Activated B cell treated with CpG ODN at 0.5 μM for 24 hours (primary cell): ENCODE results near the gene TLK1. TPM values are rescaled to one million over a fixed set of nuclear protein-coding genes. Genes with fewer than 3 reads are reported as not detected.

Experiments used
- ATAC-seq: fragments of 200-7000 bp; cut with Tn5 transposase; one replicate; pipeline ENCODE4 v1.10.0; 2021; ENCODE audit warnings: low read depth, mild to moderate bottlenecking, moderate library complexity
- CTCF ChIA-PET: fragments of 350-600 bp; sonication (Branson Sonifier 250); formaldehyde crosslinking; loops from one replicate; lab custom pipeline; 2021; ENCODE audit warnings: antibody characterized with exemption; lab: Charles Lee
- POLR2A ChIA-PET: fragments of 350-600 bp; sonication (Branson Sonifier 250); formaldehyde crosslinking; loops from one replicate; lab custom pipeline; 2021; ENCODE audit warnings: antibody characterized with exemption; lab: Charles Lee
- DNase-seq: peaks from one replicate; pipeline ENCODE4 v3.0.0; 2022
- H3K27ac Mint-ChIP-seq: one replicate; pipeline ENCODE4 v1.8.0; 2020; ENCODE audit warnings: mixed read lengths
- H3K27me3 Mint-ChIP-seq: one replicate; pipeline ENCODE4 v1.8.0; 2021; ENCODE audit warnings: mixed read lengths
- H3K36me3 Mint-ChIP-seq: one replicate; pipeline ENCODE4 v1.8.0; 2021; ENCODE audit warnings: low read depth, mixed read lengths
- H3K4me1 Mint-ChIP-seq: one replicate; pipeline ENCODE4 v1.8.0; 2021; ENCODE audit warnings: mixed read lengths
- H3K4me3 Mint-ChIP-seq: one replicate; pipeline ENCODE4 v1.8.0; 2020; ENCODE audit warnings: mild to moderate bottlenecking, mixed read lengths
- H3K9me3 Mint-ChIP-seq: one replicate; pipeline ENCODE4 v1.8.0; 2020; ENCODE audit warnings: mixed read lengths
- intact Hi-C: fragments of 100-400 bp; cut with micrococcal nuclease; formaldehyde crosslinking; loops from one replicate; pipeline ENCODE4 v1.15.1; 2024
- total RNA-seq: library from RNA; stranded (reverse); gene quantifications from 2 replicates; pipeline ENCODE4 v1.2.3, GENCODE V29; 2022
- TF ChIP-seq, protein P1 (sequence below): fragments of 200-600 bp; IDR thresholded peaks from one replicate; pipeline ENCODE4 v1.8.0; 2022; ENCODE audit warnings: antibody characterized with exemption, mild to moderate bottlenecking

TLK1 gene
- total RNA-seq, 1 donor from 2014 or later = 125 TPM

DNA sequence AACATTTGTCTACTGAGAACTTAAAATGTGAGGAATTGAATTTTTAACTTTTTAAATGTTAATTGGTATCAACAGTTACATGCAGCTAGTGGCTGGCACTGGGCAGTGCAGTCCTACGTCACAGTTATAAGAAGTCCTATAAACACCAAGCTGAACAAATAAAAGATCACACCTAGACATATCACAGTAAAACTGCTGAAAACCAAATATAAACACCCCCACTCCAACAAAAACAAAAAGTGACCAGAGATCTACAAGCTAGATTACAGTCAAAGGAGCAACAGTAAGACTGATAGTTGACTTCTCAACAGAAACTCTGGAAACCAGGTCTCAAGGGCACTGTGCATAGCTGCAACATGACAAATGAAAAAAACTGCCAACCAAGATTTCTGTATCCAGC lies 19.4 kb downstream of the TLK1 start:
- peaks cover 4% of the 10 kb centered on the region for H3K36me3 Mint-ChIP-seq
- no peak for ATAC-seq
- DNase-seq = no peak
- POLR2A ChIA-PET = no interaction called here
- peaks cover 84% of the 10 kb centered on the region for H3K4me1 Mint-ChIP-seq
- TF ChIP-seq, protein P1, sequence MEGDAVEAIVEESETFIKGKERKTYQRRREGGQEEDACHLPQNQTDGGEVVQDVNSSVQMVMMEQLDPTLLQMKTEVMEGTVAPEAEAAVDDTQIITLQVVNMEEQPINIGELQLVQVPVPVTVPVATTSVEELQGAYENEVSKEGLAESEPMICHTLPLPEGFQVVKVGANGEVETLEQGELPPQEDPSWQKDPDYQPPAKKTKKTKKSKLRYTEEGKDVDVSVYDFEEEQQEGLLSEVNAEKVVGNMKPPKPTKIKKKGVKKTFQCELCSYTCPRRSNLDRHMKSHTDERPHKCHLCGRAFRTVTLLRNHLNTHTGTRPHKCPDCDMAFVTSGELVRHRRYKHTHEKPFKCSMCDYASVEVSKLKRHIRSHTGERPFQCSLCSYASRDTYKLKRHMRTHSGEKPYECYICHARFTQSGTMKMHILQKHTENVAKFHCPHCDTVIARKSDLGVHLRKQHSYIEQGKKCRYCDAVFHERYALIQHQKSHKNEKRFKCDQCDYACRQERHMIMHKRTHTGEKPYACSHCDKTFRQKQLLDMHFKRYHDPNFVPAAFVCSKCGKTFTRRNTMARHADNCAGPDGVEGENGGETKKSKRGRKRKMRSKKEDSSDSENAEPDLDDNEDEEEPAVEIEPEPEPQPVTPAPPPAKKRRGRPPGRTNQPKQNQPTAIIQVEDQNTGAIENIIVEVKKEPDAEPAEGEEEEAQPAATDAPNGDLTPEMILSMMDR = no peak
- CTCF ChIA-PET = interaction anchor here (1.3 kb wide), 1 partner anchor 54 kb away, joined by 4 read pairs; no protein-coding TSS in a partner anchor
- H3K27me3 Mint-ChIP-seq = no peaks in the 10 kb centered on the region
- H3K4me3 Mint-ChIP-seq = peak overlapping the region; percentile 0
- no peaks in the 10 kb centered on the region for H3K9me3 Mint-ChIP-seq
- intact Hi-C loops = no loop called here
- H3K27ac Mint-ChIP-seq = no peak overlapping the region

DNA sequence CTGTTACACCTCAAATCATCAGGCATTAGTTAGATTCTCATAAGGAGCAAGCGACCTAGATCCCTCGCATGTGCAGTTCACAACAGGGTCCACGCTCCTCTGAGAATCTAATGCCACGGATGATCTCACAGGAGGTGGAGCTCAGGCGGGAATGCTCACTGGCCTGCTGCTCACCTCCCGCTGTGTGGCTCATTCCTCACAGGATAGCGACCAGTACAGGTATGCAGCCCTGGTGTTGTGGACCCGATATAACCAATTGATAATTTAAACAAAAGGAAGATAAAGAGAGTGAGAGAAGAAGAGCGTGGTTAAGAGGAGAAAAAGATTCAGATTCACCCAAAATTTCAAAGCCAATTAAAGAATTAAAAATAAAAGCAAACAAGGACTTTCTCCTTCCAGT lies 20.8 kb downstream of the TLK1 start:
- ChIA-PET CTCF (no interaction called here), POLR2A (no interaction called here)
- Mint-ChIP-seq H3K4me1 (peaks cover 84% of the 10 kb centered on the region), H3K27me3 (no peaks in the 10 kb centered on the region), H3K36me3 (peaks cover 3% of the 10 kb centered on the region), H3K4me3 (no peak overlapping the region), H3K9me3 (no peaks in the 10 kb centered on the region), H3K27ac (no peak overlapping the region)
- ATAC-seq = no peak
- no peak for DNase-seq
- TF ChIP-seq, protein P1 = no peak
- intact Hi-C loops = no loop called here

DNA sequence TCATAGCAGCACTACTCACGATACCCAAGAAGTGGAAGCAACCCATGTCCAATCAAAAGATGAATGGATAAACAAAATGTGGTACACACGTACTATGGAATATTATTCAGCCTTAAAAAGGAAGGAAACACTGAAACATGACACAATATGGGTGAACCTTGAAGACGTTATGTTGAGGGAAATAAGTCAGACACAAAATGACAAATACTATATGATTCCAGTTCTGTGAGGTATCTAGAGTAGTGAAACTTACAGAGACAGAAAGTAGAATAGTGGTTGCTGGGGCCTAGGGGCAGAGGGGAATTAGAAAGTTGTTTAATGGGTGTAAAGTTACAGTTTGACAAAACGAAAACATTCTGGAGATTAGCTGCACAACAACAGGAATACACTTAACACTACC lies 24.7 kb downstream of the TLK1 start:
- intact Hi-C loops = no loop called here
- Mint-ChIP-seq H3K27me3 (no peaks in the 10 kb centered on the region), H3K4me3 (no peak overlapping the region), H3K27ac (no peak overlapping the region), H3K36me3 (peaks cover 10% of the 10 kb centered on the region), H3K9me3 (no peaks in the 10 kb centered on the region), H3K4me1 (peaks cover 81% of the 10 kb centered on the region)
- TF ChIP-seq, protein P1 = no peak
- POLR2A ChIA-PET = no interaction called here
- no peak for ATAC-seq
- CTCF ChIA-PET = interaction anchor here (1.9 kb wide), 1 partner anchor 280 kb away, joined by 4 read pairs; no protein-coding TSS in a partner anchor
- no peak for DNase-seq

DNA sequence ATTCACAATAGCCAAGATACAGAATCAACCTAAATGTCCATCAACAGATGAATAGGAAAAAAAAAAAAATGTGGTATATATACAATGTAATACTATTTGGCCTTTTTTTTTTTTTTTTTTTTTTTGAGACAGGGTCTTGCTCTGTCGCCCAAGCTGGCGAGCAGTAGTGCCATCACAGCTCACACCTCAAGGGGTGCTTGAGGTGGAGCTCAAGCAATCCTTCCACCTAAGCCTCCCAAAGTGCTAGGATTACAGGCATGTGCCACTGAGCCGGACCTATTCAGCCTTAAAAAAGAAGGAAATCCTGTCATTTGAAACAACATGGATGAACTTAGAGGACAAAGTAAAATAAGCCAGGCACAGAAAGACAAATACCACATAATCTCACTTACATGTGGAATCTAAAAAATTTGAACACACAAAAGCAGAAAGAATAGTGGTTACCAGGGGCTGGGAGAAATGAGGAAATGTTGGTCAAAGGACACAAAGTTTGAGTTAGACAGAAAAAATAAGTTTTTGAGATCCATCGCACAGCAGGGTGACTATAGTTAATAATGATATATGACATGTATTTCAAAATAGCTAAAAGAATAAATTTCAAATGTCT lies 26.0 kb downstream of the TLK1 start:
- TF ChIP-seq, protein P1 = no peak

DNA sequence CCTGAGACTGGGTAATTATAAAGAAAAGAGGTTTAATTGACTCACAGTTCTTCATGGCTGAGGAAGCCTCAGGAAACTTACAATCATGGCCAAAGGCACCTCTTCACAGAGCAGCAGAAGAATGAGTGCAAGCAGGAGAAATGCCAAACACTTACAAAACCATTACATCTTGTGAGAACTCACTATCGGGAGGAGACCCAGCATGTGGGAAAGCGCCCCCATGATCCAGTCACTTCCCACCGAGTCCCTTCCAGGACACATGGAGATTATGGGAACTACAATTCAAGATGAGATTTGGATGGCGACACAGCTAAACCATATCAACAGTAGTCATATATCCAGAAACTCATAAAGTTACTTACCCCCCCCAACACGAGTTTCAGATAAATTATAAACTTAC lies 28.6 kb downstream of the TLK1 start:
- DNase-seq (no peak), ATAC-seq (no peak)
- Mint-ChIP-seq H3K4me3 (no peak overlapping the region), H3K36me3 (peaks cover 10% of the 10 kb centered on the region), H3K27me3 (no peaks in the 10 kb centered on the region), H3K27ac (no peak overlapping the region), H3K9me3 (no peaks in the 10 kb centered on the region), H3K4me1 (peaks cover 82% of the 10 kb centered on the region)
- TF ChIP-seq, protein P1 = no peak
- intact Hi-C loops = loop anchor here (2.0 kb wide), 1 partner anchor 13 kb away; no protein-coding TSS in a partner anchor
- POLR2A ChIA-PET = no interaction called here
- CTCF ChIA-PET = no interaction called here

More for the DNA sequence above, 26.0 kb downstream of the TLK1 start:
- intact Hi-C loops = no loop called here
- POLR2A ChIA-PET = no interaction called here
- H3K9me3 Mint-ChIP-seq = no peaks in the 10 kb centered on the region
- CTCF ChIA-PET = no interaction called here
- ATAC-seq = no peak
- H3K4me1 Mint-ChIP-seq = peaks cover 78% of the 10 kb centered on the region
- H3K36me3 Mint-ChIP-seq = peaks cover 10% of the 10 kb centered on the region
- H3K27ac Mint-ChIP-seq = no peak overlapping the region
- H3K4me3 Mint-ChIP-seq = no peak overlapping the region
- H3K27me3 Mint-ChIP-seq = no peaks in the 10 kb centered on the region
- no peak for DNase-seq
